Esophagus muscularis mucosa (tissue), 4 donors: ENCODE results near the gene EYA4.

Experiments used
- CTCF ChIP-seq, 3 experiments: fragments of 200-600 bp in 2 of 3; fragments of 450-650 bp in 1 of 3; sonication (generic) in 2 of 3; IDR thresholded peaks; one replicate each; pipeline ENCODE4 v1.5.1; 2017 to 2019; ENCODE audit warnings: antibody characterized with exemption in 3 of 3, mild to moderate bottlenecking in 2 of 3, moderate library complexity in 1 of 3
- EP300 ChIP-seq: sonication (generic); formaldehyde crosslinking; IDR thresholded peaks from one replicate; pipeline ENCODE4 v1.6.1; 2017; ENCODE audit warnings: antibody characterized with exemption
- POLR2A ChIP-seq: fragments of 450-650 bp; IDR thresholded peaks from one replicate; pipeline ENCODE4 v1.6.1; 2017; ENCODE audit warnings: antibody characterized with exemption, moderate library complexity, mild to moderate bottlenecking, low read depth
- POLR2AphosphoS5 ChIP-seq, 2 donors: sonication (generic); formaldehyde crosslinking; IDR thresholded peaks; one replicate each; pipeline ENCODE4 v1.6.1; 2017; ENCODE audit warnings: antibody characterized with exemption in 2 of 2

DNA sequence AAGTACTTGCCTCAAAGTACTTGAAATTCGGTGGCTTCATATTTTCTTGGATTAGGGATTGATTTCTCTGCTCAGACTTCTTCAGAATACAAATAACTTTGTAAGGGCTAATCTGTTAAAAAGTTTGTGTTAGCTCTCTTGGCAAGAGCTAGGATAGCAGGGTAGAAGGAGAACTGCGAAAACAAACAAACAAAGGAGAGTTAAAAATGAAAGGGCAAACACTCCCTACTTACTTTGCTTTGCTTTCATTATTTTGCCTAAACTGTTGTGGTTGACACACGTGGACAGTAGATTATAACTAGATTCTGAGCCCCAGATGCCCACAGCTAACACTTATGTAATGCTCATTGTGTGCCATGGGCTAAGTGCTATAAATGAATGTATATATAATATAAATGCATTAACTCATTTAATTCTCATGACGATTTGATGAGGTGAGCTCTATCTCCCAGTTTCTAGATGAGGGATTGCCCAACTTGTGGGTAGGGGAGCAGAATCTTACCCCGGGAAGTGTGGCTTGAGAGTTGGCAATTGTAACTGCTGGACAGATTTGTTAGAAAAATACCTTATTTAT is 48.7 kb downstream of the EYA4 start:
- no peak for TF ChIP-seq POLR2A
- no peak for TF ChIP-seq CTCF (IDR thresholded peaks at IDR 0.05)
- no peak for TF ChIP-seq POLR2AphosphoS5 (IDR thresholded peaks at IDR 0.05)
- no peak for TF ChIP-seq EP300
